Calu3 (cell line): ENCODE data around the gene USP48. TPM values are rescaled to one million over a fixed set of nuclear protein-coding genes. Genes with fewer than 3 reads are reported as not detected.
A peak's percentile ranks its signal among the peaks of the same experiment; 100 is the strongest.
"Not testable (repeated sequence)": the region's sequence is repeated elsewhere in the genome, so short reads cannot be mapped to it uniquely, and the experiment has no call there.

Experiments
- BruUV-seq: library from RNA; stranded (reverse); fragments of 400-500 nt; replicated peaks from 2 replicates; lab custom pipeline; 2021; lab: Mats Ljungman, UMichigan
- CTCF ChIA-PET: fragments of 300-600 bp; sonication (Branson Sonifier 250); formaldehyde crosslinking; loops from one replicate; lab custom pipeline; 2022; ENCODE audit warnings: antibody characterized with exemption; lab: Charles Lee
- DNase-seq: peaks from one replicate; pipeline ENCODE4 v3.0.0; 2022
- H3K27ac Mint-ChIP-seq: one replicate; pipeline ENCODE4 v1.8.0; 2022; ENCODE audit warnings: mixed read lengths; ENCODE audit not compliant: unreplicated experiment
- H3K27me3 Mint-ChIP-seq: one replicate; pipeline ENCODE4 v1.8.0; 2022; ENCODE audit warnings: mixed read lengths; ENCODE audit not compliant: unreplicated experiment
- H3K36me3 Mint-ChIP-seq: one replicate; pipeline ENCODE4 v1.8.0; 2022; ENCODE audit warnings: mild to moderate bottlenecking, moderate library complexity, mixed read lengths; ENCODE audit not compliant: insufficient read depth, unreplicated experiment
- H3K4me1 Mint-ChIP-seq: one replicate; pipeline ENCODE4 v1.8.0; 2022; ENCODE audit warnings: mild to moderate bottlenecking, low read depth, mixed read lengths; ENCODE audit not compliant: unreplicated experiment
- H3K4me3 Mint-ChIP-seq: one replicate; pipeline ENCODE4 v1.8.0; 2022; ENCODE audit warnings: mild to moderate bottlenecking, low read depth, moderate library complexity, mixed read lengths; ENCODE audit not compliant: unreplicated experiment
- H3K9me3 Mint-ChIP-seq: one replicate; pipeline ENCODE4 v1.8.0; 2022; ENCODE audit warnings: low read depth, mixed read lengths; ENCODE audit not compliant: unreplicated experiment
- CTCF ChIP-seq: fragments of 200-600 bp; IDR thresholded peaks from one replicate; pipeline ENCODE4 v1.8.0; 2022; ENCODE audit warnings: antibody characterized with exemption; ENCODE audit not compliant: unreplicated experiment
- intact Hi-C: fragments of 100-400 bp; cut with micrococcal nuclease; formaldehyde crosslinking; loops from one replicate; pipeline ENCODE4 v1.10.0; 2022; ENCODE audit not compliant: unreplicated experiment
- total RNA-seq: library from RNA; stranded (reverse); gene quantifications from 2 replicates; pipeline ENCODE4 v1.2.3, GENCODE V29; 2022

The USP48 gene
- total RNA-seq, 1 experiment from 2014 or later: 56.6 TPM

- Mint-ChIP-seq H3K36me3 (peaks cover 45% of the 10 kb centered on the region), H3K27me3 (no peaks in the 10 kb centered on the region), H3K4me3 (peak overlapping the region; percentile 87), H3K4me1 (peaks cover 16% of the 10 kb centered on the region), H3K9me3 (peaks cover 3% of the 10 kb centered on the region), H3K27ac (peak overlapping the region; percentile 99)
- intact Hi-C loops: no loop called here
- DNase-seq: no peak
- CTCF ChIA-PET: interaction anchor here (1.0 kb wide), 1 partner anchor 17 kb away, joined by 4 read pairs; no protein-coding TSS in a partner anchor
- TF ChIP-seq CTCF: no peak
- TSS peak; percentile 63 for BruUV-seq
These were observed 1.1 kb downstream of the USP48 start for GRCh38 chr1:21781815-21782348.

GRCh38 chr1:21779613-21780521 is 3.1 kb downstream of the USP48 start:
- peak overlapping the region; percentile 18 for H3K27ac Mint-ChIP-seq

DNA sequence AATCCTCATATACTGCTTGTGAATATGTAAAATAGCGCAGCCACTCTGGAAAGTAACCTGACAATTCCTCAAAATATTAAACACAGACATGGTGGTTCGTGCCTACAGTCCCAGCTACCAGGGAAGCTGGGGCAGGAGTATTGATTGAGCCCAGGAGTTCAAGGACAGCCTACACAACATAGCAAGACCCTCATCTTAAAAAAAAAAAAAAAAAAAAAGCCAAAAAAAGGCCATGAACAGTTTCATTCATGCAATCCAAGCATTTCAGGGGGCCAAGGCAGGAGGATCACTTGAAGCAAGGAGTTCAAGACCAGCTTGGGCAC is 4.6 kb downstream of the USP48 start:
- TF ChIP-seq CTCF: no peak
- CTCF ChIA-PET: interaction anchor here (0.7 kb wide), 1 partner anchor 722 kb away, joined by 3 read pairs; no protein-coding TSS in a partner anchor

More at GRCh38 chr1:21779613-21780521, 3.1 kb downstream of the USP48 start:
- H3K4me1 Mint-ChIP-seq: peaks cover 16% of the 10 kb centered on the region
- H3K36me3 Mint-ChIP-seq: peaks cover 51% of the 10 kb centered on the region
- H3K27me3 Mint-ChIP-seq: no peaks in the 10 kb centered on the region
- DNase-seq: no peak
- peak overlapping the region; percentile 60 for H3K4me3 Mint-ChIP-seq
- CTCF ChIA-PET: no interaction called here
- no peaks in the 10 kb centered on the region for H3K9me3 Mint-ChIP-seq
- intact Hi-C loops: no loop called here
- BruUV-seq: TSS peak; percentile 7
- TF ChIP-seq CTCF: no peak

DNA sequence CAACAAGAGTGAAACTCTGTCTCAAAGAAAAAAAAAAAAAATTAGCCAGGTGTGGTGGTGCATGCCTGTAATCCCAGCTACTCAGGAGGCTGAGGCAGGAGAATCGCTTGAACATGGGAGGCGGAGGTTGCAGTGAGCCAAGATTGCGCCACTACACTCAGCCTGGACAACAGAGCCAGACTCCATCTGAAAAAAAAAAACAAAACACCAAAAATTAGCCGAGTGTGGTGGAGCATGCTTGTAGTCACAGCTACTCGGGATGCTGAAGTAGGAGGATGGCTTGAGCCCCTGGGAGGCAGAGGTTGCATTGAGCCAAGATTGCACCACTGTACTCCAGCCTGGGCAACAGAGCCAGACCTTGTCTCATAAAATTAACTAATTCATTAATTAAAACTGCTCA is 6.0 kb downstream of the USP48 start:
- DNase-seq, BruUV-seq, H3K27ac Mint-ChIP-seq, H3K27me3 Mint-ChIP-seq, H3K4me1 Mint-ChIP-seq, H3K4me3 Mint-ChIP-seq, H3K9me3 Mint-ChIP-seq, intact Hi-C loops: not testable (repeated sequence)
- CTCF ChIA-PET: interaction anchor here (0.6 kb wide), 1 partner anchor 18 kb away, joined by 3 read pairs; no protein-coding TSS in a partner anchor
- peaks cover 34% of the 10 kb centered on the region for H3K36me3 Mint-ChIP-seq

More for the DNA sequence above, 4.6 kb downstream of the USP48 start:
- H3K27ac Mint-ChIP-seq: no peak overlapping the region
- H3K27me3 Mint-ChIP-seq: no peaks in the 10 kb centered on the region
- intact Hi-C loops: no loop called here
- H3K9me3 Mint-ChIP-seq: no peaks in the 10 kb centered on the region
- peaks cover 48% of the 10 kb centered on the region for H3K36me3 Mint-ChIP-seq
- no TSS peak for BruUV-seq
- DNase-seq: no peak
- H3K4me1 Mint-ChIP-seq: peaks cover 8% of the 10 kb centered on the region
- no peak overlapping the region for H3K4me3 Mint-ChIP-seq
